ENCODE results near the gene UBE2Q2.

DNA sequence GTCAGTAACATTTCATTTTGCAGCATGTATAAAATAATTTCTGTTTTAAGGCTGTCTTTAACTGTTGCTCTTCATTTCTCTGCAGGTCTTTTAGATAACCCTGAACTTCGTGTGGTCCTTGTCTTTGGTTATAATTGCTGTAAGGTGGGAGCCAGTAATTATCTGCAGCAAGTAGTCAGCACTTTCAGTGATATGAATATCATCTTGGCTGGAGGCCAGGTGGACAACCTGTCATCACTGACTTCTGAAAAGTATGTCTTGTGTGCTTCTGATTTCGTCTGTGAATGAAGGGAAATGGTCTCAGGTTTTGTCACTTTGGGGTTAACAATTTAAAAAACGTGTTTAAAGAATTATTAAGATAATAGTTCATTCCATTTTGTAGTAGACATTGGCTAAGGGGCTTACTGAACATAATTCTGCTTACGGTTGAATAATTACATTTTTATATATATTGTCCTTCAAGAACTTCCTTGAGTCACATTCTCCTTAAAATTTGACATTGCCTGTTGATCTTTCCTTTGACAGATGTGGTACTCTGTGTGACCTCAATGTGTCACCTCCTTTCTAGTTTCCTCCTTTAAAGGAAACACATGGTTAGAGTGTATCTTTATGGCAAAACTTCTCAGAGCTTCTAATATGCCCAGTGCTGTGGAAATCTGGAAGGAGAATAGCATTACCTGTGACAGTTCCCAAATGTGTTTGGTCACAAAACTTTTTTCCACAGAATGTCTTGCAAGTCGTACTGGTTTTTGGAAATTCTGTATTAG lies 86.7 kb downstream of the UBE2Q2 start:
- TF ChIP-seq, protein P1, sequence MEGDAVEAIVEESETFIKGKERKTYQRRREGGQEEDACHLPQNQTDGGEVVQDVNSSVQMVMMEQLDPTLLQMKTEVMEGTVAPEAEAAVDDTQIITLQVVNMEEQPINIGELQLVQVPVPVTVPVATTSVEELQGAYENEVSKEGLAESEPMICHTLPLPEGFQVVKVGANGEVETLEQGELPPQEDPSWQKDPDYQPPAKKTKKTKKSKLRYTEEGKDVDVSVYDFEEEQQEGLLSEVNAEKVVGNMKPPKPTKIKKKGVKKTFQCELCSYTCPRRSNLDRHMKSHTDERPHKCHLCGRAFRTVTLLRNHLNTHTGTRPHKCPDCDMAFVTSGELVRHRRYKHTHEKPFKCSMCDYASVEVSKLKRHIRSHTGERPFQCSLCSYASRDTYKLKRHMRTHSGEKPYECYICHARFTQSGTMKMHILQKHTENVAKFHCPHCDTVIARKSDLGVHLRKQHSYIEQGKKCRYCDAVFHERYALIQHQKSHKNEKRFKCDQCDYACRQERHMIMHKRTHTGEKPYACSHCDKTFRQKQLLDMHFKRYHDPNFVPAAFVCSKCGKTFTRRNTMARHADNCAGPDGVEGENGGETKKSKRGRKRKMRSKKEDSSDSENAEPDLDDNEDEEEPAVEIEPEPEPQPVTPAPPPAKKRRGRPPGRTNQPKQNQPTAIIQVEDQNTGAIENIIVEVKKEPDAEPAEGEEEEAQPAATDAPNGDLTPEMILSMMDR (IDR thresholded peaks at IDR 0.05), result no peak
- TF ChIP-seq ZFX (IDR thresholded peaks at IDR 0.05; ENCODE audit: borderline replicate concordance), result no peak

All from 22Rv1 (cell line).